ENCODE results near the gene DENND1B. TPM values are rescaled to one million over a fixed set of nuclear protein-coding genes. Genes with fewer than 3 reads are reported as not detected.
"Not testable (repeated sequence)": the region's sequence is repeated elsewhere in the genome, so short reads cannot be mapped to it uniquely, and the experiment has no call there.

DENND1B gene
- total RNA-seq, 1 donor from 2014 or later = 15.8 TPM

GRCh38 chr1:197783510-197783948, 8.2 kb upstream of the DENND1B start:
- no peak for DNase-seq (ENCODE audit: low read depth)

- DNase-seq (ENCODE audit: low read depth) = no peak
Observed at GRCh38 chr1:197782722-197783360, 7.6 kb upstream of the DENND1B start.

GRCh38 chr1:197781968-197782721, 6.9 kb upstream of the DENND1B start:
- no peak for DNase-seq (ENCODE audit: low read depth)

- no peak for DNase-seq (ENCODE audit: low read depth)
Observed at GRCh38 chr1:197779921-197780320, 4.6 kb upstream of the DENND1B start.

GRCh38 chr1:197778366-197778945, 3.2 kb upstream of the DENND1B start:
- no peak for DNase-seq (ENCODE audit: low read depth)

GRCh38 chr1:197776351-197777105, 1.2 kb upstream of the DENND1B start:
- peak; percentile 9 for DNase-seq (ENCODE audit: low read depth)

- peak; percentile 58 for DNase-seq (ENCODE audit: low read depth)
Observed at GRCh38 chr1:197774466-197775281, 606 bp downstream of the DENND1B start.

- no peak for DNase-seq (ENCODE audit: low read depth)
Observed at GRCh38 chr1:197773856-197774255, 1.4 kb downstream of the DENND1B start.

- no peak for DNase-seq (ENCODE audit: low read depth)
Observed at GRCh38 chr1:197771904-197772556, 3.2 kb downstream of the DENND1B start.

GRCh38 chr1:197771386-197771785, 3.9 kb downstream of the DENND1B start:
- DNase-seq (ENCODE audit: low read depth) = peak; percentile 50

- no peak for DNase-seq (ENCODE audit: low read depth)
Observed at GRCh38 chr1:197770243-197770642, 5.0 kb downstream of the DENND1B start.

GRCh38 chr1:197769287-197769686, 6.0 kb downstream of the DENND1B start:
- DNase-seq (ENCODE audit: low read depth) = no peak

- DNase-seq (ENCODE audit: low read depth) = no peak
Observed at GRCh38 chr1:197768014-197768805, 7.1 kb downstream of the DENND1B start.

GRCh38 chr1:197763769-197764168, 11.5 kb downstream of the DENND1B start:
- DNase-seq (ENCODE audit: low read depth) = no peak

GRCh38 chr1:197763307-197763706, 12.0 kb downstream of the DENND1B start:
- no peak for DNase-seq (ENCODE audit: low read depth)

- DNase-seq (ENCODE audit: low read depth) = no peak
Observed at GRCh38 chr1:197761654-197762053, 13.6 kb downstream of the DENND1B start.

- not testable (repeated sequence) for DNase-seq (ENCODE audit: low read depth)
Observed at GRCh38 chr1:197755553-197755952, 19.7 kb downstream of the DENND1B start.

GRCh38 chr1:197752652-197753164, 22.6 kb downstream of the DENND1B start:
- DNase-seq (ENCODE audit: low read depth) = not testable (repeated sequence)

GRCh38 chr1:197750366-197750765, 24.9 kb downstream of the DENND1B start:
- no peak for DNase-seq (ENCODE audit: low read depth)
